Gastrocnemius medialis (tissue), 4 donors: ENCODE data around the gene CFAP47. TPM values are rescaled to one million over a fixed set of nuclear protein-coding genes. Genes with fewer than 3 reads are reported as not detected.
"Not testable (repeated sequence)": the region's sequence is repeated elsewhere in the genome, so short reads cannot be mapped to it uniquely, and the experiment has no call there.

Experiments used
- ATAC-seq, 2 donors: fragments of 150-250 bp; one replicate each; pipeline ENCODE4 v1.9.1; 2016
- DNase-seq, 2 donors: peaks; one replicate each; pipeline ENCODE4 v3.0.0-alpha.2; 2019
- H3K27ac ChIP-seq, 4 donors: fragments of 200-600 bp; sonication (generic); 1 replicate in 1 of 4; 2 replicates in 3 of 4; pipeline ENCODE4 v1.5.1; 2016 to 2018; ENCODE audit warnings: mild to moderate bottlenecking in 2 of 4, moderate library complexity in 1 of 4
- H3K27me3 ChIP-seq, 3 donors: fragments of 200-600 bp; sonication (generic) in 2 of 3; 1 replicate in 1 of 3; 2 replicates in 2 of 3; pipeline versions ENCODE4 v1.5.1 to v1.6.0; 2016 to 2019; ENCODE audit warnings: mild to moderate bottlenecking in 1 of 3, moderate library complexity in 1 of 3
- H3K36me3 ChIP-seq, 2 donors: fragments of 200-600 bp; sonication (generic) in 1 of 2; one replicate each; pipeline ENCODE4 v1.5.1; 2017 to 2018
- H3K4me1 ChIP-seq, 2 donors: fragments of 200-600 bp; sonication (generic) in 1 of 2; one replicate each; pipeline ENCODE4 v1.5.1; 2016 to 2017; ENCODE audit warnings: mild to moderate bottlenecking in 2 of 2
- H3K4me3 ChIP-seq, 4 donors: fragments of 200-600 bp; sonication (generic) in 3 of 4; 1 replicate in 1 of 4; 2 replicates in 3 of 4; pipeline ENCODE4 v1.5.1; 2016 to 2019; ENCODE audit warnings: mild to moderate bottlenecking in 2 of 4
- H3K9me3 ChIP-seq, 3 donors: fragments of 200-600 bp; sonication (generic) in 2 of 3; 1 replicate in 1 of 3; 2 replicates in 2 of 3; pipeline ENCODE4 v1.5.1; 2016 to 2019
- CTCF ChIP-seq, 5 experiments: fragments of 450-650 bp in 3 of 5; fragments of 200-600 bp in 2 of 5; sonication (generic) in 2 of 5; IDR thresholded peaks in 4 of 5; conservative IDR thresholded peaks in 1 of 5; 1 replicate in 4 of 5; 2 replicates in 1 of 5; pipeline ENCODE4 v1.5.1; 2016 to 2019; ENCODE audit warnings: antibody characterized with exemption in 5 of 5, mild to moderate bottlenecking in 3 of 5, moderate library complexity in 3 of 5
- POLR2A ChIP-seq, 2 donors: fragments of 450-650 bp; IDR thresholded peaks; one replicate each; pipeline ENCODE4 v1.6.1; 2017; ENCODE audit warnings: antibody characterized with exemption in 2 of 2, mild to moderate bottlenecking in 2 of 2, moderate library complexity in 2 of 2
- in situ Hi-C, 4 donors: fragments of 200-750 bp; cut with MboI; loops; one replicate each; pipeline versions ENCODE4 v1.15.0 to v1.8.0; 2017; ENCODE audit warnings: low sequenced_read_pairs in 4 of 4
- intact Hi-C: fragments of 100-400 bp; cut with DNase I; formaldehyde crosslinking; loops from one replicate; pipeline ENCODE4 v1.15.1; 2023; ENCODE audit warnings: low total_unique reads
- total RNA-seq, 4 donors: library from RNA; depleted of rRNA; stranded (reverse); fragments of >200 nt; gene quantifications; one replicate each; pipeline versions ENCODE4 v1.1.0 to v1.2.3, GENCODE V29; 2016

CFAP47 gene
- total RNA-seq, 4 donors from 2014 or later = not detected

GRCh38 chrX:36218801-36219200 is 299.3 kb downstream of the CFAP47 start:
- DNase-seq = no peak
- in situ Hi-C loops (no loop called here), intact Hi-C loops (no loop called here)

GRCh38 chrX:36234840-36235528 is 315.4 kb downstream of the CFAP47 start:
- H3K27me3 ChIP-seq, H3K36me3 ChIP-seq, intact Hi-C loops, DNase-seq, H3K9me3 ChIP-seq, ATAC-seq, H3K4me1 ChIP-seq, in situ Hi-C loops, H3K4me3 ChIP-seq, H3K27ac ChIP-seq: not testable (repeated sequence)

More at GRCh38 chrX:36218801-36219200, 299.3 kb downstream of the CFAP47 start:
- Histone ChIP-seq H3K4me3 (no peak overlapping the region), H3K9me3 (no peaks in the 10 kb centered on the region), H3K27ac (no peak overlapping the region), H3K27me3 (peaks cover 0 to 4% (median 0%) of the 10 kb centered on the region in 3 donors), H3K36me3 (no peaks in the 10 kb centered on the region), H3K4me1 (no peaks in the 10 kb centered on the region)
- no peak for ATAC-seq
- TF ChIP-seq POLR2A (IDR thresholded peaks at IDR 0.05) = no peak
- TF ChIP-seq CTCF (IDR thresholded peaks at IDR 0.05 in 4 of 5, conservative IDR thresholded peaks at IDR 0.05 in 1 of 5) = no peak

GRCh38 chrX:36241397-36241796 is 321.9 kb downstream of the CFAP47 start:
- ATAC-seq = no peak
- Histone ChIP-seq H3K9me3 (no peaks in the 10 kb centered on the region), H3K27ac (no peak overlapping the region), H3K4me3 (no peak overlapping the region), H3K4me1 (no peaks in the 10 kb centered on the region), H3K36me3 (no peaks in the 10 kb centered on the region), H3K27me3 (peaks cover 0 to 3% (median 0%) of the 10 kb centered on the region in 3 donors)
- TF ChIP-seq CTCF (IDR thresholded peaks at IDR 0.05 in 4 of 5, conservative IDR thresholded peaks at IDR 0.05 in 1 of 5) = no peak
- intact Hi-C loops = no loop called here
- no peak for DNase-seq
- in situ Hi-C loops = no loop called here

- Histone ChIP-seq H3K9me3 (no peaks in the 10 kb centered on the region), H3K4me1 (no peaks in the 10 kb centered on the region), H3K27ac (no peak overlapping the region), H3K27me3 (no peaks in the 10 kb centered on the region), H3K4me3 (no peak overlapping the region), H3K36me3 (no peaks in the 10 kb centered on the region)
- ATAC-seq (no peak), DNase-seq (no peak)
- TF ChIP-seq POLR2A (IDR thresholded peaks at IDR 0.05) = no peak
- no peak for TF ChIP-seq CTCF (IDR thresholded peaks at IDR 0.05 in 4 of 5, conservative IDR thresholded peaks at IDR 0.05 in 1 of 5)
- intact Hi-C loops (no loop called here), in situ Hi-C loops (no loop called here)
Observed at GRCh38 chrX:36266155-36266554, 346.6 kb downstream of the CFAP47 start.

- Histone ChIP-seq H3K27ac (no peak overlapping the region), H3K27me3 (no peaks in the 10 kb centered on the region), H3K9me3 (no peaks in the 10 kb centered on the region), H3K36me3 (no peaks in the 10 kb centered on the region), H3K4me1 (no peaks in the 10 kb centered on the region), H3K4me3 (no peak overlapping the region)
- in situ Hi-C loops = no loop called here
- intact Hi-C loops = no loop called here
- TF ChIP-seq POLR2A (IDR thresholded peaks at IDR 0.05) = no peak
- TF ChIP-seq CTCF (IDR thresholded peaks at IDR 0.05 in 4 of 5, conservative IDR thresholded peaks at IDR 0.05 in 1 of 5) = no peak
- ATAC-seq = no peak
- no peak for DNase-seq
Observed at GRCh38 chrX:36310136-36310535, 390.6 kb downstream of the CFAP47 start.
